GM19324 (cell line): ENCODE results near the gene SPRY1.

Experiments
- ATAC-seq: cut with Tn5 transposase; IDR thresholded peaks from one replicate; pipeline ENCODE4 v1.9.1; 2021; ENCODE audit warnings: mild to moderate bottlenecking, moderate library complexity; ENCODE audit not compliant: unreplicated experiment, low FRiP score

Gene SPRY1

DNA sequence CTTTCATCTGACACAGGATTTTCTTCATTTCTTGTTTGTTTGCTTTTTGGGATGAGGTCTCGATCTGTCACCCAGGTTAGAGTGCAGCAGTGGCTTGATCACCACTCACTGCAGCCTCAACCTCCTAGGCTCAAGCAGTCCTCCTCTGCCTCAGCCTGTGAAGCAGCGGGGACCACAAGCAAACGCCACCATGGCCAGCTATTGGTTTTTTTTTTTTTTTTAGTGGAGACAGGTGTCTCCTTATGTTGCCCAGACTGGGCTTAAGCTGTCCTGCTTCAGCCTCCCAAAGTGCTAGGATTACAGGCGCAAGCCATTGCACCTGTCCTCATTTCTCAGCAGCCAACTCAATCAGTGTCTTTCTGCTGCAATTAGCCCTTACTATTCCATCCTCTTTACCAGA is 10.3 kb downstream of the SPRY1 start:
- no peak for ATAC-seq

DNA sequence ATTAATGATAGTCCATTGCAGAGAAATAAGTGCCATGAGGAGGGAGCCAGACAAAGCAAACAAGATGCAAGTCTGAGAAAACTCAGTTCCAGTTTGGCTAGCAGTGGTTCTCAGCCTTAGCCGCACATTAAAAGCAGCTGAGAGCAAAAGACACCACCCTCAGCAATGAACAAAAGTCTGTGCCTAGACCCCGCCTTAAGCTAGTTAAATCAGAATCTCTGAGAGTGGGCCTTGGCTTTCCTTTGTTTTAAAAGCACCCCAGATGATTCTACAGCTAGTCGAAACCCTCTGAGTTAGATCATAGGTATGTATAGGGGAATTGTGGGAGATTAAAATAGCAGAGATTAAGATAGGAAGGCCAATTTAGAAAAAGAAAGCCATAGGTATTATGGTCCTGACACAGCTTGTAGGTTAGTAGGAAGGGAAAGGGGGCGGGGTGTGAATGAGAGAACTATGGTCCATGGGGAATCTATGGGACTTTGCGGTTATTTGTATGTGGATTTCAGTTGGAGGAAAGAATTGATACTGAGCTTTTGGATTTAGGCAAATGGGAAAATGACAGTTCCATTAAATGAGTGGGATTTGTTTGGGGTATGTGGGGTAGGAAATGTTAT is 12.0 kb downstream of the SPRY1 start:
- no peak for ATAC-seq

DNA sequence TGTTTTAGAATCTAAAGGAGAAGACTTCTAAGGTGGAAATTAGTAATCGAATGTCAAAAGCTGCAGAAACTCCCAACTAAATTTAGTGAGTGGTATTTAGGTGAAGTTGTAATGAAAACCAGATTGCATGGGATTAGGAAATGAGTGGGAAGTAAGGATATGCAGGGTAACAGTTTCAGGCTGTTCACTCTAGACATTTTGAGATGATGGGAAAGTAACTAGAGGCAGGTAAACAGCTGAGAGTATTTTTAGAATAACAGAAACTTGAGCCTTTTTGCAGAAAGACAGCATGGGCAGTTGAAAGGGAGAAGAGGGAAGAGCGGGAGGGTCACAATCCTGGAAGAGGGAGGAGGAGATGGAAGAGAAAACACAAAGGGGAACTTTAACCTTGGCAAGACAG is 12.7 kb downstream of the SPRY1 start:
- ATAC-seq, result no peak

DNA sequence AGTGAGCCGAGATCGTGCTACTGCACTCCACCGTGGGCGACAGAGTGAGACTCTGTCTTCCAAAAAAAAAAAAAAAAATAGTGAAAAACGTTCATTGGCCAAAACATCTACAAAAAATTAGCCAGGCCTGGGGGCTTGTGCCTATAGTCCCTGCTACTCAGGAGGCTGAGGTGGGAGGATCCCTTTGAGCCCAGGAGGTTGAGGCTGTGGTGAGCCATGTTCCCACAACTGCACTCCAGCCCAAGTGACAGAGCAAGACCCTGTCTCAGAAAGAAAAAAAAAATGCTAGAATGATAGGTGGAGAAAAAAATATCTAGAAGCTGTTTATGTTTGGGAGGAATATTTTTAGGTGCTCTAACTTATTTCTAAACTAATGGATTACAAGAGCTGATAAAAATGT is 14.9 kb downstream of the SPRY1 start:
- ATAC-seq, result no peak

DNA sequence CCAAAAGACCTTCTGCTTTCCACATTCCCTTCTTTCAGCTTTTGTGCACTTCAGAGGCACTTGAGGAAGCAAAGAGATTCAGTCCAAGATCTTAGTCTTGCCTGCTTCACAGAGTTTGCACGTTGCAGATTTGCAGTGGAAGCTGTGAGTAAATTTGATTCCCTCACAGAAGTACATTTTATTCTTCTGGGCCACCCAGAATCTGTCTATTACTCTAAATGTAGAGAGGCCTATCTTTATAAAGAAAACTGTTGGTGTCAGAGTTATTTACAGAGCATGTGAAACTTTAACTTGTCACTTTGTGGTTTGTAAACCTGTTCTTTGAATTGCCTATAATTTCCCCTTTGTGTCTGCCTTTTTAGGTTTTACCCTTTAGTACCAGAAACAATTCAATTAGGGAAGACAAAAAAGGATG is 15.5 kb downstream of the SPRY1 start:
- peak; percentile 67 for ATAC-seq

DNA sequence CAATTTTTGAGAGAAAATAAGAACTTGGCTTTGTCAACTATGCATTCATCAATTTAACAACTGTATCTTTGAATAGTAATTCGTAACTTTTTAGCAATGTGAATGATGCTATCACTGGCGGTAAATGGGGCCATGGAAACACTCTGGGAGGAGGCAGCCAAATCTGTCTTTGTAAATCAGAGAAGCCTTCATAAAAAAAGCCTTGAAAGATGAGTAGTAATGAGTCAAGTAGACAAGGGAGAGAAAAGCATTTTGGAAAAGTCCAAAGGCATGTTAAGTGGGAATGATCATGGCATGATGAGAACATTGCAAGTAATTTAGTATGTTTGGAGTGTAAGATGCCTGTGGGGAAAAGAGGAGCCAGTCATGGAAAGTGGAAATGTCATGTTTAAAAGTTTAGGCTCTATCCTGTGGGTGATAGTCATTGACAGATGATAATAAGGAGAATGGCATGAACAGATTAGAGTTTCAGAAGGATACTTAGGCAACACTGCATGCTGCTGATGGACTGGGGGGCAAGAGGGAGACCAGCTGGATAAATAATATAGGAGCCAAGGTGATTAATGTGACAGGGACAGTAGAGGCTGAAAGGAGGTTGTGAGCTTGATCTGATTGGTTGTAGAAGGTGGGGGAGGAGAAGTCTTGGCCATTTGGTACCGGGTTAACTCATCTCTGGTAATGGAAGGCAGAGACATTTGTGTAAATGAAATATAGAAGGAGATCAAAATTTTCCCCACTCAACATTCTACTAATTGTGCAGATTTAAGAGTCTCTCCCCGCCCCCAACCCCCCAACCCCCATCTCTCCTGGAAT is 16.3 kb downstream of the SPRY1 start:
- no peak for ATAC-seq

DNA sequence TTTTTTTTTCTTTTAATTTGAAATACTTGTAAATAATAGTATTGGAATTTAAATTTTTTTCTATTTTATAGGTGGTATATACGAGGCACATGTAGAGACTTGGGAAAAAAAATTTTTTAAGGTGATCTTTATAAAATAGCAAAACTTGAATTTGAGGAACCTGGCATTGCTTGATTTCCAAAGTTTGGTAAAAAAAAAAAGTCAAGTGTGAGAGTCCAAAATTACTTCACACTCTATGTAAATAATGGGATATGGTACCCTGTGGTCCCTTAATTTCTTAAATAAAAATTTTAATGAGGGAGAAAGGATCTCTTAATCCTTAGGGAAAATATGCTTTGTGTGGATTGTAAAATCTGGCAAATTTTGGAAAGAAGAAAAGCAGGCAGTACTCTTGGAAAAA is 19.0 kb downstream of the SPRY1 start:
- ATAC-seq, result no peak

DNA sequence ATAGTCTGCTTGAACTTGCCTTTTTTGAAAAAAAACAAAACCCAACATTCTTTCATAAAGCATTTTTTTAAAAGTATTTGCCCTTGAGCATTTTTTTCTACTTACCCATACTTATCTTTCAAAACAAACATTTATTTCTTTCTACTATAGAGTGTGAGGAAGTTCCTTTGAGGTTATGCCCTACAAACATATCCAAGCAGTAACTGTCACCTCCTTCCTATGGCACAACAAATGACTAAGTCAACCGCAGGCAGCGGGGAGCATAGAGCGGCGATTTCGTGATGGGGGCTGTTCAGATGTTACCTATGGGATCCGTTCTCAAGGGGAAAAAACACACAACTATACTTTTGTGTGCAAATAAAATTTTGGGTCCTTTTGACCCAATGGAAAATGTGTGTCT is 19.4 kb downstream of the SPRY1 start:
- peak; percentile 30 for ATAC-seq

DNA sequence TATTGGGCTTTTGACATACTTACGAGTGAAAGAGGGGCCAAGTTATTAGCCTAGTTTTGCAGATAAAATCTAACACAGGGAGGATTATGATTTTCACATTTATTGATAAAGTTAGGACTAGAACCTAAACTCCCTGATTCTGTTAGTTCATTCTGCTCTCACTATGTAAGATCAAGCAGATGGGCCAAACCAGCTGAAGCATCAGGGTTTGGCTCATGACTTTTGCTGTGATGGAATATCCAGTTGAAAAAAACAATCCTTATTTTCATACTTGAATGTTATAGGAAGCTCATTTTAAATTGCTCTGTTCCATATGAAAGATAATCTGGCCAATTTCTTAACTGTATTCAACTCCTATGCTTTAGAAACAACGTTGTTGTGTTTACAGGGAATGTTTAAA is 21.2 kb downstream of the SPRY1 start:
- ATAC-seq, result no peak

DNA sequence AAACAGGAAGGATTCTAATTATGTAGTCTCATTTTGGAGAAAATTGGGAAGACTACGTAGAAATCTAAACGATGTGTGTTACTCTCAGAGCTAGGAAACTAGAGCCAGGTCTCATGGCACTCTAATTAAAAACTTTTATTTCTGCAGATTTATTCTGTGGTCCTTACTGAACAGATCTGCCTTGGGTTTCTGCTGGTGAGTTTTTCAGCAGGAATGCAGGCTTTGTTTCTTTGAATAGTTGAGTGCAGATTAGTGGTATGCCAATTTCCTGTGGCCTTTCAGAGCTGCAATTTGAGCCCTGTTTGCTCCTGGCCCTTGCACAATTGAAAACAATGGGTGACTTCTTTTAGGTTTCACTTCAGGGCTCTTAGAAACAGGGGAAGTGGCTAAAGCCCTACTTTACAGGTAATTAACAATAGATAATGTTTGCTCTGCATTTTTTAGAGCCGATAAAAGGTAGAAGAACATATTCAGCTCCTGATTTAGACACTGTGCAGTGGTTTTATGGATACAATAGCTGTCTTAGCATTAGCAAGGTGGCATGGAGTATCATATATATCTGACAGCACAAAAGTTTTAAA is 21.8 kb downstream of the SPRY1 start:
- ATAC-seq, result peak; percentile 83

DNA sequence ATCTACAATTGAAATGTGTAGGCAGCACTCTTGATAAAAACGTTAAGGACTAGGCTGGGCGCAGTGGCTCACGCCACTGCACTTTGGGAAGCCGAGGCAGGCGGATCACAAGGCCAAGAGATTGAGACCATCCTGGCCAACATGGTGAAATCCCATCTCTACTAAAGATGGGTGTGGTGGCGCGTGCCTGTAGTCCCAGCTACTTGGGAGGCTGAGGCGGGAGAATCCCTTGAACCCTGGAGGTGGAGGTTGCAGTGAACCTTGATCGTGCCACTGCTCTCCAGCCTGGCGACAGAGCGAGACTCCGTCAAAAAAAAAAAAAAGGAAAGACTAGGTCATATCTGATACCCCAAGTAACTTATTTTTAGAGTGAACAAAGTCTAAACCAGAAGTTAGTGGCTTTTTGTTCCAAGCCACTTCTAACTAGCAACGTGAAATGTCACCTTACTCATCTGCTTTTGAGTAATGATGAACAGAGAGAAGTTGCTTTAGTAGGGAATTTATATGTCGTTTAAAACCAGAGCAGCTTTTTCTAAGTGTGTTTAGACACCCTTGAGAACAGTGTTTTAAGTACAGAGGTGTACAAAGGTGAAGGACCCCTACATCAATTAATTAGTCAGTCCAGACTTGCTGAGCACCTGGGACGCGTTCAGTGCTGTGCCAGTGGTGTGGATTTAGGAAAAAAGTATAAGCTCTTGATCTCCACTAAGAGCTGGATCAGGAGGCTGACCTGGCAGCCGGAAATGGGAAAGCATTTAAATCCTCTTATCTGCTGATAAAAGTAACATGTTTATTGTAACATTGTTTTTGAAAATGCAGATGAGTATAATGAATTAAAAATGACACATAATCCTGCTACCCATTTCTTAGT is 23.5 kb downstream of the SPRY1 start:
- no peak for ATAC-seq

DNA sequence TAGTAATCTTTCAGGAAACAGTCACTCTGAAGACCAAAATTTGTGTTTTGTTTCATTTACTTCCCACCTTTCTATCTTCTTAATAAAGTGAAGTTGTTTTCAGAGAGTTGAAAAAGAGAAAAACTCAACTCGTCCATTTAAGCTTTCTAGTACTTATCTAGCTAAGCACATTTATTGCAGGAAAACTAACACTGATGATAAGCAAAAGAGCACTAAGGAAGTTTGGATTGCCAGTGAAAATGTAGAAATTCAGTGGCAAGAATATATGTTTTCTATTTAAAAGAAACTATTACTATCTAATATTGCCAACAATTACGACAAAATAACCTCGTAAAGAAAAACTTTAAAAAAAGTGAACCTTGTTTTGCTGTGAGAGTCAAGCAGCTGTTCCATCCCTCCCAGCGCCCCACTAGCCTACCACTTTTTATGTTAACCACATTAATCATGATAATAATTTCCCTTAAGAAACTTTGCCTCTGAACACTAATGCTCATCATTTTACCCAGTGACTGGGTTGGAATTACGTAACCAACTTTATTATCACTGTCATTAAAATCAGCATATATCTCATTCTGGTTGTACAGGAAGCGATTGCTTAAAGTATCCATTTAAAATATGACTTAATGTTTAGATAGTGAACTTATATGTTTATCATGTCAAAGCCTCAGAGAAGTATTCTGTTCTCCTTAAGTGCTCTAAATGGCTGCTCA is 24.8 kb downstream of the SPRY1 start:
- no peak for ATAC-seq

DNA sequence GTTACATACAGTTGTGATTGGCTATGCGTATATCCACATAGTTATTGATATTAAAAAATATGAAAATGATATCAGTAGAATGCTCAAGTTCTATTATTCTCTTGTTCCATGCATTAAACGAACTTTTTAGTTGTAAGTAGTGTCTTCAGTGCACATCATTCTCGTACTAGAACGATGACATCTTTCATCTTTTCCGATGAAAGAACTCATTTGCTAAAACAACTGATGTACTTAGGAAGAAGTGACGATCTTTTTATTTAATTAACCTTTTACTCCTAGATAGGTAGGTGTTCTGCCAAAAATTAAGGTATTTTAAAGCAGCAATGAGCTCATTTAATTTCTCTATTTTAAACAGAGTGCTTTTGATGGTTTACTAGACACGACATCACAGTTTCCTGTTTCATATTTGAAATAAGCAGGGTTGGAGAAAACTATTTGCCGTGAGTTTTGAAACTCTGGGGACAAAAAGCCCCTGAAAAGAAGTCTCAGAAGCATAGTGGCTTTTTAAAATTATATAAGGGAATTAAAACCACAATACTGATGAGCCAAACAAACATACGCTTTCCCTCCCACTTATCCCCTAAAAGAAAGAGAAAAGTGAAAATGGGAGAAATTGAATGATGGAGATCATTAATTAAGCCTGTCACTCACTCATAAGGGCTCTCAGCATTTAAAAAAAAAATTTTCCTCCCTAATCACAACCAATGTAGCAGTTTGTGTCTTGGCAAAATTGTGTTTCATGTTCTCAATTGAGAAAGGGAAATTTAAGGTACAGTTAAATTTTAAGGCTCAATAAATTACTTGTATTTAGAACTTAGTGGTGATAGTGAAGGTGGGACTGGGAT is 25.6 kb downstream of the SPRY1 start:
- no peak for ATAC-seq

DNA sequence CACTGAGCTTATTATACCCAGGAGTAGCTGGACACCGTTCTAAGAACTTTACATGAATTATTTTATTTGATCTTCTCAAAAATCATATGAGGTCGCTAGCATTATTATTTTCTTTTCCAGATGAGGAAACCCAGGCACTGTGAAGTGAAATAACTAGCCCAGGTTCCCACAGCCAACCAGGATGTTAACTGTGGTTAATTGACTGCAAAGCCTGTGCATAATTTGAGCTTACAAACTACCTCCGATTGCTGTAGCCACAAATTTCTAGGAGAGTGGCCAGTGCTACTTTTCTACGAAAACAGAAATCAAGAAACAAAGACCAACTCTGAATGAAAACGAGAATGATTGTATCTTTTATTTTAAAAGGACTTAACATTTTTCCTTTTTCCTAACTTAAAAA is 27.2 kb downstream of the SPRY1 start:
- no peak for ATAC-seq

DNA sequence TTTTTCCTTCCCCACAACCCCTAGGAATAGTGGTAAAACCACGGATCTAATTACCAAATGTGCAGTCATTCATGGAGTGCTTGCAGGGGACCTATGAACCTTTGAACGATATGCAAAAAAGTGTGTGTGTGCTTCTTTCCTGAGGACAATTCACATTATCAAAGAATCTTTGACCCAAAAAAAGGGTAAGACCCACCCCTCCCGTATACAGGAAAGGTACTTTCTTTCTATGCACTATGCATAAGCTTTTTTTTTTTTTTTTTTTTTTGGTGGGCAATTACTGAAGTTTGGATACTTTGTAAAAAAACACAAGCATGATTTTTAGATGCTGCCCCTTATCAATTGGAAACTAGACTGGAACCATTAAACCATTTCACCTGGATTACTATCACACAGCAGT is 31.4 kb downstream of the SPRY1 start:
- no peak for ATAC-seq

DNA sequence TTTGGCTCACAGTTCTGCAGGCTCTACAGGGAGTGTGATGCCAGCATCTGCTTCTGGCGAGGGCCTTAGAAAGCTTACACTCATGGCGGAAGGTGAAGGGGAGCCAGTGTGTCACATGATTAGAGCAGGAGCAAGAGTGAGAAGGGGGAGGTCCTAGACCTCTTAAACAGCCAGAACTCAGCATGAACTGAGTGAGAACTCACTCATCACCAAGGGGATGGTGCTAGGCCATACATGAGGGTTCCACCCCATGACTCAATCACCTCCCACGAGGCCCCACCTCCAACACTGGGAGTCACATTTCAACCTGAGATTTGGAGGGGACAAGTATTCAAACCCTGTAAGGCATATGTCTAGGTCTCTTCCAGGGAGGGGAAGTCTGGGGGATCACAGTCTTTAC is 33.4 kb downstream of the SPRY1 start:
- ATAC-seq, result no peak

DNA sequence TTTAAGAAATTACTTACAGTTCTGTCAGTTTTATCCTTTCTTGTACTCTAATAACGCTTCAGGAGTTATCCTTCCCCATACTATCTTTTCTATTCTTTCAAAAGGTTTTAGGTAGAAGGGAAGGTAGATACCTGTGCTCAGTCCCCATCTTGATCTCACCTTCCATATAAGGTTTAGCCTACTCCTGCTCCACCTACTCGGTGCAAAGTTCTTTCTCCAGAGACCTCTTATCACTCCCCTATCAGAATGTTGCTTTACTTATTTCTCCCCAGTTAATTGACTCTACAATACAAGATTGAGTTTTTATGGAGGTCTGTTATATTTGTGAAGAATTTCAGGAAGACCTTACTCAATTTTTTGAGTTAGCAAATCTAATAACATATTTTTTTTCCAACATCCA is 33.9 kb downstream of the SPRY1 start:
- ATAC-seq, result no peak

DNA sequence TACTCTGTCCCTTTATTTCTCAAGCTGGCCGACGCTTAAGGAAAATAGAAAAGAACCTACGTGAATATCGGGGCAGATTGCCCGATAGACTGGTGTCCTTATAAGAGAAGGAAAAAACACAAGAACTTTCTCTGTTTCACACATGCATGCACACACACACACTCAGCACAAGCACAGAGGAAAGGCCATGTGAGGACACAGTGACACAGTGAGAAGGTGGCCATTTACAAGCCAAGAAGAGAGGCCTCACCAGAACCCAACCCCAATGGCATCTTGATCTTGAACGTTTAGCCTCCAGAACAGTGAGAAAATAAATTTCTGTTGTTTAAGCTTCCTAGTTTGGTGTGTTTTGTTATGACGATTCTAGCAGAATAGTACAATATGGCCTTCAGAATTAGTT is 37.0 kb downstream of the SPRY1 start:
- ATAC-seq, result no peak

DNA sequence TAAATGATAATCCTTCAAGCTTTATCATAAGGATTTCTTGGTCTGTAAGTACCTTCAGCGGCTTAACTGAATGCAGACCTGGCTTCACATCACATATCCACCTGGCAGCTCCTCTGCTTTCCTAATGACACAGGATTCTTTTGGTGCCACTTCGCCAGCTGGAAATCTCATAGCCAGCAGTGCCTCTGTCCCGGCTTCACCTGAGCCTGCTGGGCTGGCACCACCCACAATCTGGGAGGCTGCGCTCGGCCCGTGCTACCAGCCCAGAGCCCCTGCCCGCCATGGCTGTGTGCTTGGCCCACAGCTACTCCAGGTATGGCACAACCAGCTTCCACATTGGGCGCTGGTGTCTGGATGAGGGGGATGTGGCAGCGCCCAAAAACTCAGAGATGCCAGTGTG is 37.4 kb downstream of the SPRY1 start:
- ATAC-seq, result no peak
